Retinal pigment epithelial cell (primary cell): ENCODE measurements around the gene ARHGEF9.

ENCODE experiments used
- DNase-seq: peaks from one replicate; pipeline ENCODE4 v3.0.0-alpha.2; 2010; ENCODE audit warnings: low read depth
- H3K4me3 ChIP-seq: 2 replicates; pipeline ENCODE4 v1.5.1; 2011; ENCODE audit warnings: mild to moderate bottlenecking, low read length, control low read depth, moderate library complexity
- CTCF ChIP-seq: conservative IDR thresholded peaks from 2 replicates; pipeline ENCODE4 v1.5.1; 2011; ENCODE audit warnings: low read depth, low read length, control low read depth, inconsistent platforms

The ARHGEF9 gene

GRCh38 chrX:63746715-63747114, 38.3 kb downstream of the ARHGEF9 start:
- H3K4me3 ChIP-seq, result no peak overlapping the region
- no peak for DNase-seq
- no peak for TF ChIP-seq CTCF

GRCh38 chrX:63746278-63746677, 38.7 kb downstream of the ARHGEF9 start:
- no peak for TF ChIP-seq CTCF
- H3K4me3 ChIP-seq, result no peak overlapping the region
- DNase-seq, result no peak

GRCh38 chrX:63744850-63745394, 40.1 kb downstream of the ARHGEF9 start:
- H3K4me3 ChIP-seq, result no peak overlapping the region
- no peak for TF ChIP-seq CTCF
- DNase-seq, result no peak

- no peak for DNase-seq
- no peak for TF ChIP-seq CTCF
- no peak overlapping the region for H3K4me3 ChIP-seq
These were observed 41.4 kb downstream of the ARHGEF9 start for GRCh38 chrX:63743596-63743995.

- TF ChIP-seq CTCF, result no peak
- no peak for DNase-seq
- H3K4me3 ChIP-seq, result no peak overlapping the region
These were observed 44.6 kb downstream of the ARHGEF9 start for GRCh38 chrX:63740382-63740781.

- TF ChIP-seq CTCF, result no peak
- no peak for DNase-seq
- no peak overlapping the region for H3K4me3 ChIP-seq
These were observed 45.1 kb downstream of the ARHGEF9 start for GRCh38 chrX:63739885-63740284.

- H3K4me3 ChIP-seq, result no peak overlapping the region
- TF ChIP-seq CTCF, result no peak
- no peak for DNase-seq
These were observed 46.3 kb downstream of the ARHGEF9 start for GRCh38 chrX:63738696-63739095.
